Activated CD8-positive, alpha-beta T cell treated with anti-CD3 and anti-CD28 coated beads for 36 hours (primary cell): ENCODE results near the gene IFI27L2. TPM values are rescaled to one million over a fixed set of nuclear protein-coding genes. Genes with fewer than 3 reads are reported as not detected.

ENCODE experiments used
- ATAC-seq: fragments of 200-7000 bp; cut with Tn5 transposase; one replicate; pipeline ENCODE4 v1.10.0; 2021; ENCODE audit warnings: mild to moderate bottlenecking, moderate library complexity
- CTCF ChIA-PET: fragments of 350-600 bp; sonication (Branson Sonifier 250); formaldehyde crosslinking; loops from one replicate; lab custom pipeline; 2021; ENCODE audit warnings: antibody characterized with exemption; lab: Charles Lee
- POLR2A ChIA-PET: fragments of 350-600 bp; sonication (Branson Sonifier 250); formaldehyde crosslinking; loops from one replicate; lab custom pipeline; 2021; ENCODE audit warnings: antibody characterized with exemption; lab: Charles Lee
- DNase-seq: peaks from one replicate; pipeline ENCODE4 v3.0.0-alpha.2; 2020
- H3K27ac Mint-ChIP-seq: one replicate; pipeline ENCODE4 v1.8.0; 2021; ENCODE audit warnings: mild to moderate bottlenecking, mixed read lengths
- H3K27me3 Mint-ChIP-seq: one replicate; pipeline ENCODE4 v1.8.0; 2021; ENCODE audit warnings: mixed read lengths
- H3K36me3 Mint-ChIP-seq: one replicate; pipeline ENCODE4 v1.8.0; 2021; ENCODE audit warnings: low read depth, mixed read lengths
- H3K4me1 Mint-ChIP-seq: one replicate; pipeline ENCODE4 v1.8.0; 2021; ENCODE audit warnings: low read depth, mixed read lengths
- H3K4me3 Mint-ChIP-seq: one replicate; pipeline ENCODE4 v1.8.0; 2021; ENCODE audit warnings: mild to moderate bottlenecking, moderate library complexity, mixed read lengths
- H3K9me3 Mint-ChIP-seq: one replicate; pipeline ENCODE4 v1.8.0; 2021; ENCODE audit warnings: mixed read lengths
- intact Hi-C: fragments of 100-400 bp; cut with micrococcal nuclease; formaldehyde crosslinking; loops from one replicate; pipeline ENCODE4 v1.10.0; 2022
- total RNA-seq, 2 experiments: library from RNA; stranded (reverse); gene quantifications; one replicate each; pipeline ENCODE4 v1.2.3, GENCODE V29; 2021
- TF ChIP-seq, protein P1 (sequence below): fragments of 200-600 bp; IDR thresholded peaks from one replicate; pipeline ENCODE4 v1.8.0; 2022; ENCODE audit warnings: antibody characterized with exemption, mild to moderate bottlenecking

IFI27L2 gene
- total RNA-seq, 2 experiments from 2014 or later: 43.0 to 44.5 TPM

DNA sequence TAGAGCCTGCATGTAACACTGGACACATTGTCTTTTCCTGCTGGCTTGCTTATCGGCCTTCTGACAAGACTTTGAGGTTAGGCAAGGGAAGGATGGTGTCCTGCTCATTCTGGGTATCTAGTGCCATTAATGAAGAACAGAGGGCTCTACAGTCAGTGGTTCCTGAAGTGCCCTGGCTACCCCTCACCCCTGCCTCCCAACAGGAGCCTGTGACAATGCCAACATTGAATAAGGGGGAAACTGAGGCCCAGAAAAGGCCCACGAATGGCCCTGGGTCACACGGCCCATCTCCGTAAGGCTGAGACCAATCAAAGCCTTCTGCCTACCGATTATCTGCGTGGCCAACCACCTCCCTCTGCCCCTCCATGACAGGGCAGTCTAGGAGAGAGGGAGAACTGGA is 2.1 kb downstream of the IFI27L2 start:
- peaks cover 1% of the 10 kb centered on the region for H3K36me3 Mint-ChIP-seq
- peaks cover 15% of the 10 kb centered on the region for H3K4me1 Mint-ChIP-seq
- H3K4me3 Mint-ChIP-seq: no peak overlapping the region
- intact Hi-C loops: no loop called here
- no peak overlapping the region for H3K27ac Mint-ChIP-seq
- TF ChIP-seq, protein P1, sequence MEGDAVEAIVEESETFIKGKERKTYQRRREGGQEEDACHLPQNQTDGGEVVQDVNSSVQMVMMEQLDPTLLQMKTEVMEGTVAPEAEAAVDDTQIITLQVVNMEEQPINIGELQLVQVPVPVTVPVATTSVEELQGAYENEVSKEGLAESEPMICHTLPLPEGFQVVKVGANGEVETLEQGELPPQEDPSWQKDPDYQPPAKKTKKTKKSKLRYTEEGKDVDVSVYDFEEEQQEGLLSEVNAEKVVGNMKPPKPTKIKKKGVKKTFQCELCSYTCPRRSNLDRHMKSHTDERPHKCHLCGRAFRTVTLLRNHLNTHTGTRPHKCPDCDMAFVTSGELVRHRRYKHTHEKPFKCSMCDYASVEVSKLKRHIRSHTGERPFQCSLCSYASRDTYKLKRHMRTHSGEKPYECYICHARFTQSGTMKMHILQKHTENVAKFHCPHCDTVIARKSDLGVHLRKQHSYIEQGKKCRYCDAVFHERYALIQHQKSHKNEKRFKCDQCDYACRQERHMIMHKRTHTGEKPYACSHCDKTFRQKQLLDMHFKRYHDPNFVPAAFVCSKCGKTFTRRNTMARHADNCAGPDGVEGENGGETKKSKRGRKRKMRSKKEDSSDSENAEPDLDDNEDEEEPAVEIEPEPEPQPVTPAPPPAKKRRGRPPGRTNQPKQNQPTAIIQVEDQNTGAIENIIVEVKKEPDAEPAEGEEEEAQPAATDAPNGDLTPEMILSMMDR: no peak
- ATAC-seq: no peak
- CTCF ChIA-PET: interaction anchor here (3.3 to 7.6 kb wide), 2 partner anchors 9 to 91 kb away, joined by 16 to 72 read pairs; no protein-coding TSS in a partner anchor
- POLR2A ChIA-PET: interaction anchor here (0.9 kb wide), 1 partner anchor 9 kb away, joined by 3 read pairs; no protein-coding TSS in a partner anchor
- H3K27me3 Mint-ChIP-seq: no peaks in the 10 kb centered on the region
- H3K9me3 Mint-ChIP-seq: no peaks in the 10 kb centered on the region
- no peak for DNase-seq

DNA sequence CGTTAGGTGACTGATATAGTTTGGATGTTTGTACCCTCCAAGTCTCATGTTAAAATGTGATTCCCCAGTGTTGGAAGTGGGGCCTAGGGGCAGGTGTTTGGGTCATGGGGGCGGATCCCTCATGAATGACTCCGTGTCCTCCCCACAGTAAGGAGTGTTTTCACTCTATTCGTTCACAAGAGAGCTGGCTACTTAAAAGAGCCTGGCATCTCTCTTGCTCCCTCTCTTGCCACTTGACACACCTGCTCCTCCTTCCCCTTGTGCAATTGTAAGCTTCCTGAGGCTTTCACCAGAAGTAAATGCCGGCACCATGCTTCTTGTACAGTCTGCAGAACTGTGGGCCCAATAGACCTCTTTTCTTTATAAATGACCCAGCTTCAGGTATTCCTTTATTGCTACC is 2.6 kb downstream of the IFI27L2 start:
- Mint-ChIP-seq H3K27ac (no peak overlapping the region), H3K4me3 (no peak overlapping the region), H3K9me3 (no peaks in the 10 kb centered on the region), H3K36me3 (peaks cover 1% of the 10 kb centered on the region), H3K4me1 (peaks cover 15% of the 10 kb centered on the region), H3K27me3 (no peaks in the 10 kb centered on the region)
- intact Hi-C loops: no loop called here
- POLR2A ChIA-PET: no interaction called here
- TF ChIP-seq, protein P1: no peak
- DNase-seq: no peak
- CTCF ChIA-PET: interaction anchor here (3.3 to 7.6 kb wide), 2 partner anchors 10 to 90 kb away, joined by 16 to 72 read pairs; no protein-coding TSS in a partner anchor
- no peak for ATAC-seq

DNA sequence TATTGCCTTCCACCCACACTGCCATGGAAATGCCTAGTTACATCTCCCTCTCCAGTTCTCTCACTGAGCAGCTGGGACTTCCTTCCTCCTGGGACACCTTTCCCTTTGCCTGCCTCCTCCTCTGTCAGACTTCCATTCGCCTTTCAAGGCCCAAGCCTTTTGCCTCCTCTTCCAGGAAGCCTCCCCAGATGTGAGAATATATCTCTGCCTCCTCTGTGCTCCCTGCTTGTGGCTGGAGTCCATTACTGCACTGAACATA is 3.1 kb downstream of the IFI27L2 start:
- Mint-ChIP-seq H3K36me3 (peaks cover 1% of the 10 kb centered on the region), H3K4me1 (peaks cover 15% of the 10 kb centered on the region), H3K9me3 (no peaks in the 10 kb centered on the region), H3K27me3 (no peaks in the 10 kb centered on the region), H3K27ac (no peak overlapping the region), H3K4me3 (no peak overlapping the region)
- DNase-seq (no peak), ATAC-seq (no peak)
- POLR2A ChIA-PET: no interaction called here
- intact Hi-C loops: no loop called here
- TF ChIP-seq, protein P1: no peak
- CTCF ChIA-PET: interaction anchor here (3.3 to 7.6 kb wide), 2 partner anchors 10 to 90 kb away, joined by 16 to 72 read pairs; no protein-coding TSS in a partner anchor

GRCh38 chr14:94125659-94126418 is 3.6 kb downstream of the IFI27L2 start:
- Mint-ChIP-seq H3K4me1 (peaks cover 15% of the 10 kb centered on the region), H3K27ac (no peak overlapping the region), H3K9me3 (peaks cover 3% of the 10 kb centered on the region), H3K4me3 (no peak overlapping the region), H3K36me3 (peaks cover 1% of the 10 kb centered on the region), H3K27me3 (no peaks in the 10 kb centered on the region)
- POLR2A ChIA-PET: no interaction called here
- intact Hi-C loops: no loop called here
- CTCF ChIA-PET: interaction anchor here (1.2 to 3.3 kb wide), 2 partner anchors 11 to 20 kb away, joined by 3 to 16 read pairs; no protein-coding TSS in a partner anchor
- DNase-seq (no peak), ATAC-seq (no peak)
- TF ChIP-seq, protein P1: no peak
